ENCODE measurements around the gene TCP10L.

- TF ChIP-seq POLR2A (IDR thresholded peaks at IDR 0.05; ENCODE audit: extremely low read depth, insufficient read length) (no peak), CTCF (IDR thresholded peaks at IDR 0.05; ENCODE audit: low read depth, low read length) (no peak)
These were observed 14.2 kb upstream of the TCP10L start for GRCh38 chr21:32599526-32599925.

All from NB4 (cell line).